HG02981 (cell line): ENCODE results near the gene OR10S1.
"Not testable (repeated sequence)": the region's sequence is repeated elsewhere in the genome, so short reads cannot be mapped to it uniquely, and the experiment has no call there.

ENCODE experiments used
- ATAC-seq: cut with Tn5 transposase; IDR thresholded peaks from one replicate; pipeline ENCODE4 v1.9.1; 2021; ENCODE audit warnings: mild to moderate bottlenecking, moderate library complexity; ENCODE audit not compliant: unreplicated experiment

The OR10S1 gene

GRCh38 chr11:123977731-123978347, at the start of gene OR10S1:
TSS of gene OR10S1 (minus strand) at chr11:123977781. CDS start at chr11:123977664, 117 bp downstream.
- ATAC-seq, result no peak

- ATAC-seq, result no peak
Observed at GRCh38 chr11:124026498-124026897, 48.9 kb upstream of the OR10S1 start, which contains the start of gene OR10G8. TSS of gene OR10G8 (plus strand) at chr11:124026798. CDS start at chr11:124029623, 2,825 bp downstream.

- not testable (repeated sequence) for ATAC-seq
Observed at GRCh38 chr11:124015837-124016236, 38.3 kb upstream of the OR10S1 start.

- ATAC-seq, result no peak
Observed at GRCh38 chr11:124012697-124013096, 35.1 kb upstream of the OR10S1 start, which contains the start of gene OR10G4. TSS of gene OR10G4 (plus strand) at chr11:124012997. CDS start at chr11:124015575, 2,578 bp downstream.

GRCh38 chr11:123995119-123995518, 17.5 kb upstream of the OR10S1 start, which contains the start of gene OR10G6:
TSS of gene OR10G6 (minus strand) at chr11:123995161. CDS start at chr11:123995161, 0 bp downstream.
- ATAC-seq, result no peak

- ATAC-seq, result no peak
Observed at GRCh38 chr11:123979311-123979710, 1.7 kb upstream of the OR10S1 start.

GRCh38 chr11:123976770-123977560, 616 bp downstream of the OR10S1 start:
- no peak for ATAC-seq

GRCh38 chr11:123973816-123974215, 3.8 kb downstream of the OR10S1 start:
- no peak for ATAC-seq

GRCh38 chr11:123956752-123957151, 20.8 kb downstream of the OR10S1 start:
- no peak for ATAC-seq

- no peak for ATAC-seq
Observed at GRCh38 chr11:123945132-123945531, 32.4 kb downstream of the OR10S1 start.

GRCh38 chr11:123943738-123944137, 33.8 kb downstream of the OR10S1 start, which contains the start of gene OR6T1:
TSS of gene OR6T1 (minus strand) at chr11:123943838. CDS start at chr11:123943838, 0 bp downstream.
- no peak for ATAC-seq

GRCh38 chr11:123942413-123942812, 35.2 kb downstream of the OR10S1 start:
- no peak for ATAC-seq

GRCh38 chr11:123939317-123939716, 38.3 kb downstream of the OR10S1 start, which contains the start of gene OR4D5:
TSS of gene OR4D5 (plus strand) at chr11:123939617. CDS start at chr11:123939617, 0 bp downstream.
- ATAC-seq, result no peak
